NB4 (cell line): ENCODE measurements around the gene DLG1.

Experiments used
- DNase-seq: peaks from one replicate; pipeline ENCODE4 v3.0.0; 2010; ENCODE audit warnings: low read depth
- H3K4me3 ChIP-seq: one replicate; pipeline ENCODE4 v1.5.1; 2011; ENCODE audit warnings: mild to moderate bottlenecking, low read depth, low read length, moderate library complexity
- CTCF ChIP-seq: IDR thresholded peaks from one replicate; pipeline ENCODE4 v1.5.1; 2012; ENCODE audit warnings: low read depth, low read length
- MAX ChIP-seq: IDR thresholded peaks from 2 replicates; pipeline ENCODE4 v1.6.1; 2011; ENCODE audit warnings: low read depth, low read length
- MYC ChIP-seq: IDR thresholded peaks from 2 replicates; pipeline ENCODE4 v1.6.1; 2011; ENCODE audit warnings: low read depth, low read length
- POLR2A ChIP-seq: IDR thresholded peaks from 2 replicates; pipeline ENCODE4 v1.6.1; 2011; ENCODE audit warnings: mild to moderate bottlenecking; ENCODE audit not compliant: insufficient read length; ENCODE audit errors: extremely low read depth

The DLG1 gene

GRCh38 chr3:197136744-197137143 is 161.7 kb downstream of the DLG1 start:
- DNase-seq = no peak
- H3K4me3 ChIP-seq = no peak overlapping the region
- TF ChIP-seq CTCF = no peak
- no peak for TF ChIP-seq POLR2A
- TF ChIP-seq MYC = no peak
- no peak for TF ChIP-seq MAX

GRCh38 chr3:197135212-197135611 is 163.2 kb downstream of the DLG1 start:
- H3K4me3 ChIP-seq = no peak overlapping the region
- DNase-seq = no peak
- TF ChIP-seq MYC = no peak

GRCh38 chr3:197132916-197133530 is 165.4 kb downstream of the DLG1 start:
- no peak overlapping the region for H3K4me3 ChIP-seq
- no peak for DNase-seq
- TF ChIP-seq POLR2A (no peak), MAX (no peak), CTCF (no peak), MYC (no peak)

- TF ChIP-seq MYC (no peak), CTCF (no peak)
- no peak overlapping the region for H3K4me3 ChIP-seq
- DNase-seq = peak; percentile 34
Observed at GRCh38 chr3:197125636-197126035, 172.8 kb downstream of the DLG1 start.

GRCh38 chr3:197124713-197125112 is 173.7 kb downstream of the DLG1 start:
- TF ChIP-seq POLR2A (no peak), MYC (no peak), CTCF (no peak), MAX (no peak)
- no peak for DNase-seq
- H3K4me3 ChIP-seq = no peak overlapping the region

GRCh38 chr3:197122394-197122793 is 176.0 kb downstream of the DLG1 start:
- TF ChIP-seq POLR2A = no peak
- no peak for TF ChIP-seq MYC
- TF ChIP-seq MAX = no peak
- no peak for TF ChIP-seq CTCF
- DNase-seq = no peak
- H3K4me3 ChIP-seq = no peak overlapping the region
